Prostate gland (tissue), 2 donors: ENCODE measurements around the gene BMP7.

Experiments used
- CTCF ChIP-seq, 4 experiments: fragments of 200-600 bp in 2 of 4; fragments of 450-650 bp in 2 of 4; sonication (generic) in 2 of 4; IDR thresholded peaks; 1 replicate in 3 of 4; 2 replicates in 1 of 4; pipeline ENCODE4 v1.5.1; 2016 to 2019; ENCODE audit warnings: antibody characterized with exemption in 4 of 4, mild to moderate bottlenecking in 2 of 4, moderate library complexity in 2 of 4
- POLR2A ChIP-seq: fragments of 450-650 bp; IDR thresholded peaks from one replicate; pipeline ENCODE4 v1.6.1; 2016; ENCODE audit warnings: antibody characterized with exemption, mild to moderate bottlenecking
- POLR2AphosphoS5 ChIP-seq: sonication (generic); formaldehyde crosslinking; IDR thresholded peaks from one replicate; pipeline ENCODE4 v1.6.1; 2017; ENCODE audit warnings: antibody characterized with exemption

GRCh38 chr20:57133926-57134650 lies 132.4 kb downstream of the BMP7 start:
- TF ChIP-seq CTCF (IDR thresholded peaks at IDR 0.05) (no peak), POLR2A (no peak), POLR2AphosphoS5 (no peak)
